Activated naive CD8-positive, alpha-beta T cell treated with anti-CD3 and anti-CD28 coated beads, Interleukin-2, amount 10 ng/mL, durations not matched to agents 7 days and 5 days (primary cell): ENCODE measurements around the gene TAF12. TPM values are rescaled to one million over a fixed set of nuclear protein-coding genes. Genes with fewer than 3 reads are reported as not detected.
"Not testable (repeated sequence)": the region's sequence is repeated elsewhere in the genome, so short reads cannot be mapped to it uniquely, and the experiment has no call there.

ENCODE experiments used
- ATAC-seq: fragments of 150-1000 bp; cut with Tn5 transposase; one replicate; pipeline ENCODE4 v1.10.0; 2021; ENCODE audit warnings: low read depth, moderate library complexity
- POLR2A ChIA-PET: fragments of 350-600 bp; sonication (Branson Sonifier 250); formaldehyde crosslinking; loops from one replicate; lab custom pipeline; 2021; ENCODE audit warnings: antibody characterized with exemption; lab: Charles Lee
- DNase-seq: peaks from one replicate; pipeline ENCODE4 v3.0.0; 2021
- H3K27ac Mint-ChIP-seq: one replicate; pipeline ENCODE4 v1.8.0; 2022; ENCODE audit warnings: mild to moderate bottlenecking, mixed read lengths
- H3K27me3 Mint-ChIP-seq: one replicate; pipeline ENCODE4 v1.8.0; 2022; ENCODE audit warnings: mild to moderate bottlenecking, moderate library complexity, mixed read lengths
- H3K36me3 Mint-ChIP-seq: one replicate; pipeline ENCODE4 v1.8.0; 2021; ENCODE audit warnings: mild to moderate bottlenecking, mixed read lengths
- H3K4me1 Mint-ChIP-seq: one replicate; pipeline ENCODE4 v1.8.0; 2021; ENCODE audit warnings: mixed read lengths
- H3K4me3 Mint-ChIP-seq: one replicate; pipeline ENCODE4 v1.8.0; 2022; ENCODE audit warnings: mild to moderate bottlenecking, moderate library complexity, mixed read lengths
- H3K9me3 Mint-ChIP-seq: one replicate; pipeline ENCODE4 v1.8.0; 2021; ENCODE audit warnings: mixed read lengths
- total RNA-seq, 2 experiments: library from RNA; stranded (reverse); gene quantifications; one replicate each; pipeline ENCODE4 v1.2.3, GENCODE V29; 2021

TAF12 gene
- total RNA-seq: 10 to 100 TPM; 29.9 to 30.5 TPM

- no peaks in the 10 kb centered on the region for H3K9me3 Mint-ChIP-seq
- POLR2A ChIA-PET: interaction anchor here (0.6 to 4.6 kb wide), 34 partner anchors 11 to 870 kb away, joined by 3 to 85 read pairs (median 4); partner anchors contain the start of genes EPB41, GMEB1, MED18 and RCC1
- DNase-seq: peak; percentile 90
- ATAC-seq: peak; percentile 86
- peaks cover 37% of the 10 kb centered on the region for H3K4me1 Mint-ChIP-seq
- H3K36me3 Mint-ChIP-seq: peaks cover 3% of the 10 kb centered on the region
- no peaks in the 10 kb centered on the region for H3K27me3 Mint-ChIP-seq
- H3K4me3 Mint-ChIP-seq: peak within 1 kb of the TSS; percentile 98
- peak within 1 kb of the TSS; percentile 99 for H3K27ac Mint-ChIP-seq
Observed at GRCh38 chr1:28642847-28643635, at the start of gene TAF12. TSS of gene TAF12 (minus strand) at chr1:28643067. CDS start at chr1:28622081, 20,986 bp downstream.

- ATAC-seq, POLR2A ChIA-PET, DNase-seq, H3K9me3 Mint-ChIP-seq, H3K4me3 Mint-ChIP-seq, H3K27me3 Mint-ChIP-seq, H3K4me1 Mint-ChIP-seq, H3K27ac Mint-ChIP-seq: not testable (repeated sequence)
- H3K36me3 Mint-ChIP-seq: peaks cover 31% of the 10 kb centered on the region
Observed at GRCh38 chr1:28691627-28692026, 48.8 kb upstream of the TAF12 start.

GRCh38 chr1:28684937-28685336, 42.1 kb upstream of the TAF12 start:
- POLR2A ChIA-PET: interaction anchor here (0.6 kb wide), 1 partner anchor 356 kb away, joined by 4 read pairs; no protein-coding TSS in a partner anchor
- DNase-seq (no peak), ATAC-seq (no peak)
- Mint-ChIP-seq H3K27ac (no peak overlapping the region), H3K27me3 (no peaks in the 10 kb centered on the region), H3K4me1 (peaks cover 4% of the 10 kb centered on the region), H3K9me3 (no peaks in the 10 kb centered on the region), H3K36me3 (peaks cover 28% of the 10 kb centered on the region), H3K4me3 (no peak overlapping the region)

GRCh38 chr1:28682840-28683239, 40.0 kb upstream of the TAF12 start:
- Mint-ChIP-seq H3K27me3 (no peaks in the 10 kb centered on the region), H3K4me1 (peaks cover 4% of the 10 kb centered on the region), H3K9me3 (no peaks in the 10 kb centered on the region), H3K36me3 (peaks cover 23% of the 10 kb centered on the region), H3K27ac (peak overlapping the region; percentile 30), H3K4me3 (no peak overlapping the region)
- POLR2A ChIA-PET: interaction anchor here (0.7 to 1.0 kb wide), 2 partner anchors 35 to 283 kb away, joined by 3 to 6 read pairs; partner anchors contain the start of gene RNU11
- ATAC-seq (no peak), DNase-seq (no peak)

- no peaks in the 10 kb centered on the region for H3K27me3 Mint-ChIP-seq
- POLR2A ChIA-PET: no interaction called here
- H3K4me3 Mint-ChIP-seq: no peak overlapping the region
- H3K9me3 Mint-ChIP-seq: no peaks in the 10 kb centered on the region
- peaks cover 4% of the 10 kb centered on the region for H3K4me1 Mint-ChIP-seq
- peaks cover 17% of the 10 kb centered on the region for H3K36me3 Mint-ChIP-seq
- DNase-seq: no peak
- no peak overlapping the region for H3K27ac Mint-ChIP-seq
- ATAC-seq: no peak
Observed at GRCh38 chr1:28680151-28680550, 37.3 kb upstream of the TAF12 start.

GRCh38 chr1:28675924-28676257, 33.0 kb upstream of the TAF12 start:
- Mint-ChIP-seq H3K9me3 (no peaks in the 10 kb centered on the region), H3K27ac (no peak overlapping the region), H3K36me3 (peaks cover 7% of the 10 kb centered on the region), H3K4me3 (no peak overlapping the region), H3K27me3 (no peaks in the 10 kb centered on the region), H3K4me1 (peaks cover 5% of the 10 kb centered on the region)
- DNase-seq: no peak
- POLR2A ChIA-PET: interaction anchor here (0.5 to 0.9 kb wide), 2 partner anchors 7 to 656 kb away, joined by 3 read pairs; partner anchors contain the start of gene GMEB1
- no peak for ATAC-seq

GRCh38 chr1:28672971-28673370, 30.1 kb upstream of the TAF12 start:
- not testable (repeated sequence) for H3K27me3 Mint-ChIP-seq, H3K36me3 Mint-ChIP-seq, ATAC-seq, H3K4me3 Mint-ChIP-seq, H3K9me3 Mint-ChIP-seq, DNase-seq
- POLR2A ChIA-PET: interaction anchor here (2.1 kb wide), 1 partner anchor 24 kb away, joined by 12 read pairs; the partner anchor contains the start of gene RNU11
- H3K4me1 Mint-ChIP-seq: peaks cover 12% of the 10 kb centered on the region
- peak overlapping the region; percentile 34 for H3K27ac Mint-ChIP-seq

GRCh38 chr1:28671254-28671780, 28.4 kb upstream of the TAF12 start:
- Mint-ChIP-seq H3K9me3 (no peaks in the 10 kb centered on the region), H3K4me3 (no peak overlapping the region), H3K27ac (no peak overlapping the region), H3K36me3 (peaks cover 7% of the 10 kb centered on the region), H3K27me3 (no peaks in the 10 kb centered on the region), H3K4me1 (peaks cover 12% of the 10 kb centered on the region)
- no peak for ATAC-seq
- POLR2A ChIA-PET: interaction anchor here (0.6 to 2.4 kb wide), 5 partner anchors 20 to 231 kb away, joined by 3 to 12 read pairs (median 5); partner anchors contain the start of genes RNU11 and YTHDF2
- DNase-seq: no peak

GRCh38 chr1:28668956-28669723, 26.3 kb upstream of the TAF12 start:
- H3K36me3 Mint-ChIP-seq: peaks cover 3% of the 10 kb centered on the region
- POLR2A ChIA-PET: interaction anchor here (0.6 to 5.3 kb wide), 20 partner anchors 7 to 513 kb away, joined by 3 to 175 read pairs (median 5); partner anchors contain the start of genes MED18, RCC1, RNU11 and SRSF4
- peak overlapping the region; percentile 95 for H3K27ac Mint-ChIP-seq
- H3K27me3 Mint-ChIP-seq: no peaks in the 10 kb centered on the region
- peak; percentile 63 for ATAC-seq
- peaks cover 10% of the 10 kb centered on the region for H3K4me1 Mint-ChIP-seq
- DNase-seq: no peak
- H3K4me3 Mint-ChIP-seq: peak overlapping the region; percentile 91
- no peaks in the 10 kb centered on the region for H3K9me3 Mint-ChIP-seq

GRCh38 chr1:28668191-28668955, 25.5 kb upstream of the TAF12 start, which contains the start of gene GMEB1:
TSS of gene GMEB1 (plus strand) at chr1:28668784. CDS start at chr1:28683613, 14,829 bp downstream.
- peak within 1 kb of the TSS; percentile 91 for H3K4me3 Mint-ChIP-seq
- no peaks in the 10 kb centered on the region for H3K9me3 Mint-ChIP-seq
- DNase-seq (peak; percentile 92), ATAC-seq (peak; percentile 76)
- H3K27ac Mint-ChIP-seq: peak within 1 kb of the TSS; percentile 97
- POLR2A ChIA-PET: interaction anchor here (0.6 to 5.3 kb wide), 19 partner anchors 8 to 546 kb away, joined by 3 to 175 read pairs (median 5); partner anchors contain the start of genes MED18, RCC1, RNU11 and SRSF4
- H3K36me3 Mint-ChIP-seq: peaks cover 3% of the 10 kb centered on the region
- H3K27me3 Mint-ChIP-seq: no peaks in the 10 kb centered on the region
- H3K4me1 Mint-ChIP-seq: peaks cover 13% of the 10 kb centered on the region

- Mint-ChIP-seq H3K27ac (peak overlapping the region; percentile 70), H3K4me3 (no peak overlapping the region), H3K27me3 (no peaks in the 10 kb centered on the region), H3K4me1 (peaks cover 13% of the 10 kb centered on the region), H3K9me3 (no peaks in the 10 kb centered on the region), H3K36me3 (no peaks in the 10 kb centered on the region)
- POLR2A ChIA-PET: interaction anchor here (3.2 to 5.3 kb wide), 4 partner anchors 19 to 85 kb away, joined by 33 to 175 read pairs (median 68); partner anchors contain the start of genes RNU11, TAF12 and YTHDF2
- DNase-seq (no peak), ATAC-seq (no peak)
Observed at GRCh38 chr1:28666806-28667205, 23.9 kb upstream of the TAF12 start.

GRCh38 chr1:28663871-28664470, 21.1 kb upstream of the TAF12 start:
- DNase-seq (no peak), ATAC-seq (no peak)
- Mint-ChIP-seq H3K4me3 (no peak overlapping the region), H3K27ac (peak overlapping the region; percentile 42), H3K36me3 (no peaks in the 10 kb centered on the region), H3K27me3 (no peaks in the 10 kb centered on the region), H3K4me1 (peaks cover 9% of the 10 kb centered on the region), H3K9me3 (no peaks in the 10 kb centered on the region)
- POLR2A ChIA-PET: interaction anchor here (1.1 to 1.5 kb wide), 3 partner anchors 15 to 72 kb away, joined by 3 to 8 read pairs (median 5); partner anchors contain the start of genes RNU11, TAF12 and YTHDF2
